ENCODE results near the gene MCHR1. TPM values are rescaled to one million over a fixed set of nuclear protein-coding genes. Genes with fewer than 3 reads are reported as not detected.

MCHR1 gene
- total RNA-seq, 1 donor from 2014 or later = 0.45 TPM

DNA sequence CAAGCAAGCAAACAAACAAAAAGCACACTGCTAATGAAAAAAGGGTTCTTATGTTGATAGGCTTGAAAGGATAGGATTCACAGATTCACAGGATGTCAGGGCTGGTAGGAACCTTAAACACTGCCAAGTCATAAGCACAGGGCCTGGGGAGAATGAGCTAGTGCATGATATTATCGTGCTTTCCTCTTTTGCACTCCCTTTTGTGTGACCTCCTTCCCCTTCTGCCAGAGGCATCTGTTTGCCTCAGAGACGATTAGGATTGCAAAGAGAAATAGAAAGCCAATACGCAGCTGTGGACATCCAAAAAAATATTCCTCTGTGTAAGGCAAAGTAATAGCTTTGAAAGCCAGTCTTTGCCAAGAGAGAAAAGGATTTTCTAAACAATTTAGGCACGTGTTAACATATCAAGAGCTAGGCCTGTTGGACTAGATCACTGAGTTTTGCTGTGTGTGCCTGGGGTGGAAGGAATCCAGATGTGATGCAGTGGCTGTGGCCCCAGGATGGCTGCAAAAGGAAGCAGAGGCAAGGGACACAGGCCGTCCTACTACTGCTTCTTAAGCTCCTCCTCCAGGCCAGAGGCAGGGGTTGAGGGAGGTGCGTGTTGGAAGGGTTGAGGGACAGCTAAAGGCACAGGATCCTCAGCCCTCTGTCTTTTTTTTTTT lies 30.6 kb downstream of the MCHR1 start:
- TF ChIP-seq EZH2 (IDR thresholded peaks at IDR 0.05) (no peak), EZH2phosphoT487 (IDR thresholded peaks at IDR 0.05) (no peak), CTCF (IDR thresholded peaks at IDR 0.05) (no peak)
- Histone ChIP-seq H3K4me1 (peaks cover 23% of the 10 kb centered on the region), H3K4me2 (no peak overlapping the region), H3K27ac (no peak overlapping the region), H3K9me3 (ENCODE audit: low read depth) (no peaks in the 10 kb centered on the region), H3K4me3 (no peak overlapping the region), H3F3A (ENCODE audit: low read depth) (peaks cover 23% of the 10 kb centered on the region), H3K79me2 (ENCODE audit: low read depth) (no peaks in the 10 kb centered on the region), H4K20me1 (ENCODE audit: low read depth) (peaks cover 13% of the 10 kb centered on the region), H3K36me3 (no peaks in the 10 kb centered on the region), H2AFZ (replicated peaks) (peak overlapping the region; percentile 48), H3K27me3 (no peaks in the 10 kb centered on the region), H3K9ac (no peak overlapping the region)
- Mint-ChIP-seq H3K9me3 (peaks cover 10% of the 10 kb centered on the region), H3K36me3 (no peaks in the 10 kb centered on the region), H3K27me3 (ENCODE audit: insufficient read depth, low read depth) (peaks cover 21% of the 10 kb centered on the region), H3K4me1 (peaks cover 47% of the 10 kb centered on the region), H3K4me3 (no peak overlapping the region), H3K27ac (peak overlapping the region; percentile 48)
- no peak for DNase-seq (ENCODE audit: low spot score)

- Histone ChIP-seq H3K27me3 (no peaks in the 10 kb centered on the region), H3K79me2 (ENCODE audit: low read depth) (no peaks in the 10 kb centered on the region), H4K20me1 (ENCODE audit: low read depth) (peaks cover 15% of the 10 kb centered on the region), H3F3A (ENCODE audit: low read depth) (peaks cover 30% of the 10 kb centered on the region), H3K9me3 (ENCODE audit: low read depth) (no peaks in the 10 kb centered on the region), H3K4me3 (no peak overlapping the region), H3K36me3 (no peaks in the 10 kb centered on the region), H3K4me2 (no peak overlapping the region), H3K9ac (no peak overlapping the region), H2AFZ (replicated peaks) (no peak overlapping the region), H3K27ac (no peak overlapping the region), H3K4me1 (peaks cover 25% of the 10 kb centered on the region)
- Mint-ChIP-seq H3K9me3 (peaks cover 5% of the 10 kb centered on the region), H3K4me3 (no peak overlapping the region), H3K36me3 (no peaks in the 10 kb centered on the region), H3K4me1 (peaks cover 60% of the 10 kb centered on the region), H3K27me3 (ENCODE audit: insufficient read depth, low read depth) (peaks cover 23% of the 10 kb centered on the region), H3K27ac (no peak overlapping the region)
- no peak for TF ChIP-seq CTCF (IDR thresholded peaks at IDR 0.05)
- DNase-seq (ENCODE audit: low spot score) = no peak
Measured at GRCh38 chr22:40712311-40712710, 33.0 kb downstream of the MCHR1 start.

DNA sequence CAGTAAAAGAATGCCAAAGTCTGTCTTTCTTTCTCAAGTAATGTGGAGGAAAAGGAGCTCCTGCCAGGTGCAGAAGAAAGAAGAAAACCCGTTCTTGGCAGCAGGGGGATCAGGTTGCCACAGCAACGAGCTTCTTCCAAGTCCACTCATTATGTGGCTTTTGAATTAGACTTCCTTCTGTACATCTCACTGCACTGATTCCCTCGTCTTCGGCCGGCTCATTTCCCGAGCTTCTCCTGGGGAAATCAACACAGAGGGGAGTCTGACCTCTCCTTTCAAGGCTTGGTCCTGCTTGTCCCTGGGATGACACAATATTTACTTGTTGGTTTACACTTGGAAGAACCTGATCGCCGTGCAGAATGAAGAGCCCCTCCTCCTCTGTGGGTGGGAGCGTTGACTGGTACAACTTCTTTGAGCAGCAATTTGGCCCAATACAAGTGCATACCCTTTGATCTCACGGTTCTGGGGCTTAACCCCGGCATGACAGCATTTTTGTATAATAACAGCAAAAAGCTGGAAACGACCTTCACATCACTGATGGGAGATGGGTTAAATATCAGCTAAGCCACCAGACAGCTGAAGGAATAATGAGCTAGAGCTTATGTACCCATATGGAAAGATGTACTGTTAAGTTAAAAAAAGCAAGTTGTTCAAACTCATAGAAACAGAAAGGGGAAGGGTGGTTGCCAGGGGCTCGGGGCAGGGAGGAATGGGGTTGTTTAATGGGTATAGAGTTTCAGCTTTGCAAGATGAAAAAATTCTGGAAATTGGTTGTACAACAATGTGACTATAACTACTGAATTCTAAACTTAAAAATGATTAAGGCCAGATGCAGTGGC lies 35.4 kb downstream of the MCHR1 start:
- Mint-ChIP-seq H3K27me3 (ENCODE audit: insufficient read depth, low read depth) (peaks cover 38% of the 10 kb centered on the region), H3K4me3 (peak overlapping the region; percentile 44), H3K36me3 (no peaks in the 10 kb centered on the region), H3K9me3 (no peaks in the 10 kb centered on the region), H3K27ac (peak overlapping the region; percentile 76), H3K4me1 (peaks cover 62% of the 10 kb centered on the region)
- Histone ChIP-seq H3K36me3 (no peaks in the 10 kb centered on the region), H3K27ac (peak overlapping the region; percentile 78), H3K9ac (no peak overlapping the region), H4K20me1 (ENCODE audit: low read depth) (peaks cover 15% of the 10 kb centered on the region), H3K9me3 (ENCODE audit: low read depth) (no peaks in the 10 kb centered on the region), H3K4me2 (peak overlapping the region; percentile 70), H3F3A (ENCODE audit: low read depth) (peaks cover 34% of the 10 kb centered on the region), H2AFZ (replicated peaks) (no peak overlapping the region), H3K27me3 (no peaks in the 10 kb centered on the region), H3K79me2 (ENCODE audit: low read depth) (no peaks in the 10 kb centered on the region), H3K4me3 (peak overlapping the region; percentile 5), H3K4me1 (peaks cover 31% of the 10 kb centered on the region)
- TF ChIP-seq EZH2phosphoT487 (IDR thresholded peaks at IDR 0.05) (no peak), CTCF (IDR thresholded peaks at IDR 0.05) (no peak), EZH2 (IDR thresholded peaks at IDR 0.05) (no peak)
- peak; percentile 94 for DNase-seq (ENCODE audit: low spot score)
